Activated naive CD8-positive, alpha-beta T cell treated with anti-CD3 and anti-CD28 coated beads for 36 hours (primary cell): Measurements from ENCODE around the gene MOGAT2. TPM values are rescaled to one million over a fixed set of nuclear protein-coding genes. Genes with fewer than 3 reads are reported as not detected.

Source experiments
- DNase-seq: peaks from one replicate; pipeline ENCODE4 v3.0.0; 2021
- H3K27ac Mint-ChIP-seq: one replicate; pipeline ENCODE4 v1.8.0; 2022; ENCODE audit warnings: mild to moderate bottlenecking, moderate library complexity, mixed read lengths
- H3K27me3 Mint-ChIP-seq: one replicate; pipeline ENCODE4 v1.8.0; 2022; ENCODE audit warnings: mild to moderate bottlenecking, mixed read lengths
- H3K36me3 Mint-ChIP-seq: one replicate; pipeline ENCODE4 v1.8.0; 2021; ENCODE audit warnings: mild to moderate bottlenecking, mixed read lengths
- H3K4me1 Mint-ChIP-seq: one replicate; pipeline ENCODE4 v1.8.0; 2021; ENCODE audit warnings: mixed read lengths
- H3K4me3 Mint-ChIP-seq: one replicate; pipeline ENCODE4 v1.8.0; 2022; ENCODE audit warnings: mild to moderate bottlenecking, moderate library complexity, mixed read lengths
- H3K9me3 Mint-ChIP-seq: one replicate; pipeline ENCODE4 v1.8.0; 2022; ENCODE audit warnings: mixed read lengths
- total RNA-seq, 2 experiments: library from RNA; stranded (reverse); gene quantifications; one replicate each; pipeline ENCODE4 v1.2.3, GENCODE V29; 2021

Gene MOGAT2
- total RNA-seq, 2 experiments from 2014 or later, result not detected

DNA sequence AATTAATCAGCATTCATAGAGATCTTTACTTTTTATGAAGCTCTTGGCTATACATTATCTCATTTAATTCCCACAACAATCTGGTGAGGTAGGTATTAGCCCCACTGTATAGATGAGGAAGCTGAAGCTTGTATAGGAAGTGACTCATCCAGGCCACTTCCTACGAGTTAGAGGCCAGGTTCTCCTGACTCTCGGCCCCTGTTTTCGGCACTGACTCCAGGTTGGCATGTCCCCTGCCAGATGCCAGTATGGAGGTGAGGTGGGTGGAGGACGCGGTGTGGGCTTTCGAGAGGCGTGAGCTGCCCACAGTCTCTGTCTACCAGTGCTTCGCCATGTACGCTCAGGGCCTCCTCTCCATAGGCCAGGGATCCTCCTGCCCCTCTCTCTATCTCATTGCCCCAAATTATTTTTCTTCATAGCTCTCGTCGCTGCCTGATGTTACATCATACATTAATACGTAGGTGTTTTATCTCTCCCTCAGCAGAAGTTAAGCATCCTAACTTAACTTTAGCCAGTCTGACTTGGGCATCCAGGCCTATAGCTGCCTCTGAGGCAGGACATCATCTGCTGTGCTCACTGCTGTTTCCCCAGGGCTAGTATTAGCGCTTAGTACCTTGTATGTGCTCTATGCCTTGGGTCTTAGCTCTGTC lies 59.9 kb downstream of the MOGAT2 start:
- no peak for DNase-seq
- Mint-ChIP-seq H3K27ac (no peak overlapping the region), H3K4me1 (peaks cover 12% of the 10 kb centered on the region), H3K9me3 (no peaks in the 10 kb centered on the region), H3K4me3 (no peak overlapping the region), H3K36me3 (no peaks in the 10 kb centered on the region), H3K27me3 (no peaks in the 10 kb centered on the region)

DNA sequence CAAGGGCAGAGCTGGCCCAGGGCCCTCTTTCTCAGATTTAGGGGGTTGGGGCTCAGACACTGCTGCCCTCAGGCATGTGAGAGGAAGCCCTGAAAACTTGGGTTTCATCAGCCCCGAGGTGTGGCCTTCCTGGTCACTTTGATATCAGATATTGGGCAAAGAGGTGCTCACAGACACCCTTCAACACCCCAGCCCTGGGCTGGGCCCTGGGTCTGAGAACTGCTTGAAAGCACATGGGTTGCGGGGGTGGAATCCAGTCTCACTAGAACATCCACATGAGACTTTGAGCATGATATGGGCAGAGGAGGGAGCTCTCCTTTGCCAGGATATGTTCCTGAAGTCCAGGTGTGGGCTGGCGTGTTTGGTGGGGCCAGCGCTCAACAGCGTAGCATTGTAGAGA lies 61.3 kb downstream of the MOGAT2 start:
- H3K36me3 Mint-ChIP-seq, result no peaks in the 10 kb centered on the region
- no peaks in the 10 kb centered on the region for H3K9me3 Mint-ChIP-seq
- no peak for DNase-seq
- H3K4me1 Mint-ChIP-seq, result peaks cover 8% of the 10 kb centered on the region
- no peak overlapping the region for H3K27ac Mint-ChIP-seq
- H3K27me3 Mint-ChIP-seq, result no peaks in the 10 kb centered on the region
- no peak overlapping the region for H3K4me3 Mint-ChIP-seq

DNA sequence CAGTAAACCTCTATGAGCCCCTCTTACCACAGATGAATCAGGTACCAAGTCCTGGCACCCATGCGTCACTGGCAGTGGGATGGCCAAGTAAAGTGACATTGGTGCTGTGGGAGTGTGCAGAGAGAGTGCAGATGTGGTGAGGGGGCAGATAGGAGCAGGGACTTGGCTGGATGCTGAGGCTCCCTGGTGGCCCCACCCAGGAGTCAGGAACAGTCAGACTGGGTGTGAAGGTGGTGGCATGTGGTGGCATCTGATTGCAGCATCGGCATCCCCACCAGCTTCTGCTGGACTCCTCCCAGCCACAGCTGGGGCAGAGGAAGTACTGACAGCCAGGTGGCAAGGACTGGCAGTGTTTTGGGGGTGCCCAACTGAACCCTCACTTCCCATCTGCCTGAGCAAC lies 62.3 kb downstream of the MOGAT2 start:
- H3K27ac Mint-ChIP-seq, result no peak overlapping the region

DNA sequence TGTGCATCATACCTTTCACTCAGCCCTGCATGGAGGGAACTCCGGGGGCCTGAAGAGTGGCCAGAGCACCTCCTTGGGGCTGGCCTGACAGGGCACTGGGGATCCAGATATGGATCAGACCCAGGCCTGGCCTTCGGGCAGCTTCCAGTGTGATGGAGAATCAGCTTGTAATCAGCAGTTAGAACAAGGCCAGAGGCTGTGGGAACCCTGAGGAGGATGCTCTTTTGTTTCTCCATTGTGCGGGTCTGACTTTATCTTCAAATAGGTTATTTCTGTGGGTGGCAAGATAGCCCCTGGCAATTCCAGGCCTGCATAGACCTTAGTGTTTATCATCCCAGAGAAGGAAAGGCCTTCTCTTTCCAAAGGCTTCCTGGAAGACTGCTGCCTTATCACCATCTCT lies 63.2 kb downstream of the MOGAT2 start:
- DNase-seq, result no peak
- Mint-ChIP-seq H3K4me3 (no peak overlapping the region), H3K9me3 (no peaks in the 10 kb centered on the region), H3K36me3 (no peaks in the 10 kb centered on the region), H3K4me1 (peaks cover 8% of the 10 kb centered on the region), H3K27ac (no peak overlapping the region), H3K27me3 (no peaks in the 10 kb centered on the region)

More for the DNA sequence above, 62.3 kb downstream of the MOGAT2 start:
- no peak overlapping the region for H3K4me3 Mint-ChIP-seq
- DNase-seq, result no peak
- no peaks in the 10 kb centered on the region for H3K9me3 Mint-ChIP-seq
- H3K27me3 Mint-ChIP-seq, result no peaks in the 10 kb centered on the region
- no peaks in the 10 kb centered on the region for H3K36me3 Mint-ChIP-seq
- H3K4me1 Mint-ChIP-seq, result peaks cover 8% of the 10 kb centered on the region

DNA sequence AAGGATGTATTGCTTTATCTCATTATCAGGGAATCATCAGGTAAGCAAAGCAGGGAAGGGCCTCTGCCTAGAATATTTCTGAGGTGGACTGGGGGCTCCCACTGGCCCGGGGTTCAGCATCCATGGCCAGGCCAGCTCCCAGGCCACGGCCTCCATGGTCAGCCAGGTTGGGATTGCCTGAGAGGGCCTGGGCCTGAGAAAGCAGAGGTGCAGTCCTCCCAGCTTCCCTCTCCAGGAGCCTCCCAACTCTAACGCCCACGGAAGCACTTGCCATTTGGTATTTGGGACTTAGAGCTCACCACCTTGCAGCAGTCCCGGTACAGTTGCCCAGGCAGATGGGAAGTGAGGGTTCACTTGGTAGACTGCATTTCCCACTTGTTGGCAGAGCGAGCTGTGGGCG lies 63.7 kb downstream of the MOGAT2 start:
- Mint-ChIP-seq H3K36me3 (no peaks in the 10 kb centered on the region), H3K4me3 (no peak overlapping the region), H3K27me3 (no peaks in the 10 kb centered on the region), H3K4me1 (peaks cover 8% of the 10 kb centered on the region), H3K9me3 (no peaks in the 10 kb centered on the region), H3K27ac (no peak overlapping the region)
- no peak for DNase-seq

DNA sequence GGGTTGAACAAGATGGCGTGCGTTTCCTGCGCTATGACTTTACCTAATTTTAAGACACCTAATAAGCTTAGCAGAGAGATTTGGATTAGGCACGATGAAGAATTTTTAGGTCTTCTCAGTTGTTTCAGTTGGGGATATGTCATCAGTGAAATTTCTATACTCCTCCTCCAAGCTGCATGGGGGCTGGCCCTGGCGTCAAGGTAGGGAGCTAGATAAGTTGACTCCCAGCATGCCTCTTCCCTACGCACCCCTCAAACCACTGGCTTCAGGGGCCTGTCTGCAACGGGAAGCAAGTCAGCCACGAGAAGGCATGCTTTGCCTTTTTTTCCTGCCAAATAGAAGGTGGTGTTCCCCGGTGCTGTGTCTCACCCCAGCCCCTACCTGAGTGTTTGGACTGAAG lies 64.2 kb downstream of the MOGAT2 start:
- Mint-ChIP-seq H3K4me1 (peaks cover 8% of the 10 kb centered on the region), H3K9me3 (no peaks in the 10 kb centered on the region), H3K36me3 (no peaks in the 10 kb centered on the region), H3K27me3 (no peaks in the 10 kb centered on the region), H3K4me3 (no peak overlapping the region), H3K27ac (no peak overlapping the region)
- DNase-seq, result no peak

Other genes starting within 250 kb of the MOGAT2 start
- gene GDPD5, start 191.9 kb upstream of the MOGAT2 start, total RNA-seq, result 1 to 10 TPM; 5.9 to 6.6 TPM
- 10 to 100 TPM; 18.9 to 19.4 TPM for gene SERPINH1, start 155.6 kb upstream of the MOGAT2 start, total RNA-seq
- gene MAP6, start 48.8 kb upstream of the MOGAT2 start, total RNA-seq, result not detected
- gene DGAT2, start 50.9 kb downstream of the MOGAT2 start, total RNA-seq, result 1 to 10 TPM; 1.6 to 1.9 TPM
- 10 to 100 TPM; 16.8 to 17.7 TPM for gene UVRAG, start 97.4 kb downstream of the MOGAT2 start, total RNA-seq